IMR-90 (cell line): ENCODE results near the gene FLT3LG.

Experiments
- CHD1 ChIP-seq: IDR thresholded peaks from 2 replicates; pipeline ENCODE4 v1.6.1; 2012; ENCODE audit warnings: low read depth, low read length, improper control_type of control experiment
- POLR2A ChIP-seq: IDR thresholded peaks from 2 replicates; pipeline ENCODE4 v1.6.1; 2012; ENCODE audit warnings: mild to moderate bottlenecking, low read depth, low read length
- RFX5 ChIP-seq: IDR thresholded peaks from 2 replicates; pipeline ENCODE4 v1.8.0; 2012; ENCODE audit warnings: low read depth, mild to moderate bottlenecking, low read length, moderate library complexity
- TF ChIP-seq, protein P1 (sequence below): conservative IDR thresholded peaks from 2 replicates; pipeline ENCODE4 v1.5.1; 2012; ENCODE audit warnings: mild to moderate bottlenecking, low read depth, low read length, improper control_type of control experiment

DNA sequence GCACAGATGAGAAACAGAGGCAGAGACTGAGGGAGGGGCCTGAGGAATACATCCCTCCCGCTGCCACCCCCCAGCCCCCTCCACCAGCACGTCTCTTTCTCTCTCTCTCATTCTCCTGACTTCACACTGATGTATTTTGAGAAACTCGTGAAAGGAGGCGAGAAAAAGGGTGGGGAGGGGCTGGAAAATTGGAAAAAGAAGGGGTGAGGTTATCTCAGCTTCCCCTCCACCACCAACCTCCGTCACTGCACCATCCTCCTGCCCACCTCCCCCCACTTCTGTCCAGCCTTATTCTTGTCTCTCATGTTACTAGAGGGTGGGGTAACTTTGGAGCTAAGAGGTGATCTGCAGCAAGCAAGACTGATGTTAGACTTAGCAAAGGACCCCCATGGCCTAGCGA, 34.2 kb upstream of the FLT3LG start:
- TF ChIP-seq, protein P1, sequence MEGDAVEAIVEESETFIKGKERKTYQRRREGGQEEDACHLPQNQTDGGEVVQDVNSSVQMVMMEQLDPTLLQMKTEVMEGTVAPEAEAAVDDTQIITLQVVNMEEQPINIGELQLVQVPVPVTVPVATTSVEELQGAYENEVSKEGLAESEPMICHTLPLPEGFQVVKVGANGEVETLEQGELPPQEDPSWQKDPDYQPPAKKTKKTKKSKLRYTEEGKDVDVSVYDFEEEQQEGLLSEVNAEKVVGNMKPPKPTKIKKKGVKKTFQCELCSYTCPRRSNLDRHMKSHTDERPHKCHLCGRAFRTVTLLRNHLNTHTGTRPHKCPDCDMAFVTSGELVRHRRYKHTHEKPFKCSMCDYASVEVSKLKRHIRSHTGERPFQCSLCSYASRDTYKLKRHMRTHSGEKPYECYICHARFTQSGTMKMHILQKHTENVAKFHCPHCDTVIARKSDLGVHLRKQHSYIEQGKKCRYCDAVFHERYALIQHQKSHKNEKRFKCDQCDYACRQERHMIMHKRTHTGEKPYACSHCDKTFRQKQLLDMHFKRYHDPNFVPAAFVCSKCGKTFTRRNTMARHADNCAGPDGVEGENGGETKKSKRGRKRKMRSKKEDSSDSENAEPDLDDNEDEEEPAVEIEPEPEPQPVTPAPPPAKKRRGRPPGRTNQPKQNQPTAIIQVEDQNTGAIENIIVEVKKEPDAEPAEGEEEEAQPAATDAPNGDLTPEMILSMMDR, result no peak
- TF ChIP-seq CHD1 (no peak), POLR2A (no peak), RFX5 (no peak)
